ENCODE results near the gene SCN2B.

DNA sequence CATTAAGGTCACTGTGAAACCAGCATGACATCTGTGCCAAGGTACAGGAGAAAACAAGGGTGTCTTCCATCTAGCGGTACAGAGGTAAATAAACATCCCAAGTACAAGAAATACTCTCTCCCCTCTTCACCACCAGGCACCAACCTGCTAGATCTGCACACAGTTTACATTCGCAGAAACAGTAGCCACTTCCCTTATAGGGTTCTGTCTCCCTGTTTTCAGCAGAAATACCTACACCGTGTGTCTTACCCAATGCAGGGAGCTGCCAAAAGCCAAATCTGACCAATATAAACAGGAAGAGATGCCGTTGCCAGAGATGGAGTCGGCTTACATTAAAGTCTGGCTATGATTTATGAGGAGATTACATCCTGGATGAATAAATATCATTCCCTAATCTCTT, 25.0 kb downstream of the SCN2B start:
- TF ChIP-seq POLR2AphosphoS5 (IDR thresholded peaks at IDR 0.05; ENCODE audit: borderline replicate concordance, low read depth, low read length) = no peak
- no peak for TF ChIP-seq EZH2 (IDR thresholded peaks at IDR 0.05)

All from SK-N-MC (cell line).